Endothelial cell of umbilical vein (primary cell): ENCODE measurements around the gene CDC23. TPM values are rescaled to one million over a fixed set of nuclear protein-coding genes. Genes with fewer than 3 reads are reported as not detected.

Experiments
- BruUV-seq: library from RNA; stranded (reverse); fragments of 400-500 nt; replicated peaks from 2 replicates; lab custom pipeline; 2021; lab: Mats Ljungman, UMichigan
- CTCF ChIA-PET: fragments of 300-600, 350-600 bp; sonication (Branson Sonifier 250); formaldehyde crosslinking; loops from one replicate; lab custom pipeline; 2021; ENCODE audit warnings: antibody characterized with exemption, inconsistent platforms; lab: Charles Lee
- POLR2A ChIA-PET: fragments of 300-600, 350-600 bp; sonication (Branson Sonifier 250); formaldehyde crosslinking; loops from one replicate; lab custom pipeline; 2021; ENCODE audit warnings: antibody characterized with exemption, inconsistent platforms; lab: Charles Lee
- DNase-seq: peaks from one replicate; pipeline ENCODE4 v3.0.0-alpha.2; 2011; ENCODE audit warnings: low read depth, low spot score
- FAIRE-seq: peaks from 2 replicates; lab custom pipeline; 2011; peaks lifted over from hg19 to GRCh38; lab: Jason Lieb, UNC
- H2AFZ ChIP-seq: 2 replicates; pipeline ENCODE4 v1.6.0; 2012; ENCODE audit warnings: low read depth, low read length, control low read depth, inconsistent platforms
- H3K27ac ChIP-seq: 2 replicates; pipeline ENCODE4 v1.5.1; 2011; ENCODE audit warnings: low read depth, mild to moderate bottlenecking, control low read depth, low read length, moderate library complexity; ENCODE audit not compliant: insufficient read depth
- H3K27me3 ChIP-seq, 2 experiments: 2 replicates each; pipeline versions ENCODE4 v1.6.0 to v1.6.1; 2011; ENCODE audit warnings: low read length in 2 of 2, mixed read lengths in 1 of 2; ENCODE audit not compliant: control insufficient read depth in 2 of 2, insufficient read depth in 2 of 2
- H3K36me3 ChIP-seq, 2 experiments: 2 replicates in 1 of 2; 3 replicates in 1 of 2; pipeline ENCODE4 v1.5.1; 2011; ENCODE audit warnings: low read length in 2 of 2, mild to moderate bottlenecking in 1 of 2, moderate library complexity in 1 of 2; ENCODE audit not compliant: control insufficient read depth in 2 of 2, insufficient read depth in 2 of 2; ENCODE audit errors: extremely low read depth in 1 of 2
- H3K4me1 ChIP-seq: 3 replicates; pipeline ENCODE4 v1.5.1; 2011; ENCODE audit warnings: mild to moderate bottlenecking, low read length; ENCODE audit not compliant: control insufficient read depth, insufficient read depth; ENCODE audit errors: extremely low read depth
- H3K4me2 ChIP-seq: 2 replicates; pipeline ENCODE4 v1.6.1; 2011; ENCODE audit warnings: low read length, control low read depth, mixed read lengths; ENCODE audit not compliant: insufficient read depth
- H3K4me3 ChIP-seq, 3 experiments: fragments of 200-600 bp in 1 of 3; sonication (generic), shearing (Covaris generic) in 1 of 3; replicated peaks in 1 of 3; 2 replicates each; pipeline ENCODE4 v1.5.1; 2011 to 2016; ENCODE audit warnings: control low read depth in 3 of 3, low read length in 3 of 3, mild to moderate bottlenecking in 2 of 3, inconsistent platforms in 1 of 3, low read depth in 1 of 3, moderate library complexity in 1 of 3; ENCODE audit not compliant: insufficient read depth in 1 of 3
- H3K79me2 ChIP-seq: 2 replicates; pipeline ENCODE4 v1.6.0; 2012; ENCODE audit warnings: low read length, inconsistent platforms; ENCODE audit not compliant: control insufficient read depth, insufficient read depth
- H3K9ac ChIP-seq: replicated peaks from 2 replicates; pipeline ENCODE3; 2011; ENCODE audit warnings: low read length, control low read depth; ENCODE audit not compliant: insufficient read depth; ENCODE audit errors: extremely low read depth
- H3K9me1 ChIP-seq: replicated peaks from 3 replicates; pipeline ENCODE4 v1.6.0; 2011; ENCODE audit warnings: mild to moderate bottlenecking, low read length; ENCODE audit not compliant: control insufficient read depth, insufficient read depth; ENCODE audit errors: extremely low read depth
- H3K9me3 ChIP-seq: replicated peaks from 2 replicates; pipeline ENCODE4 v1.5.1; 2012; ENCODE audit warnings: low read length, inconsistent platforms; ENCODE audit not compliant: control insufficient read depth, insufficient read depth
- H4K20me1 ChIP-seq: replicated peaks from 2 replicates; pipeline ENCODE3; 2011; ENCODE audit warnings: mild to moderate bottlenecking, low read length; ENCODE audit not compliant: control insufficient read depth, insufficient read depth; ENCODE audit errors: extremely low read depth
- CTCF ChIP-seq, 2 donors: IDR thresholded peaks; 1 replicate in 1 of 2; 2 replicates in 1 of 2; pipeline ENCODE4 v1.5.1; 2011; ENCODE audit warnings: low read length in 2 of 2, mild to moderate bottlenecking in 2 of 2, moderate library complexity in 2 of 2, control low read depth in 1 of 2, inconsistent platforms in 1 of 2, low read depth in 1 of 2; ENCODE audit not compliant: insufficient read depth in 1 of 2; ENCODE audit errors: extremely low read depth in 1 of 2
- EZH2 ChIP-seq: IDR thresholded peaks from 2 replicates; pipeline ENCODE4 v1.6.1; 2012; ENCODE audit warnings: borderline replicate concordance, low read depth, mild to moderate bottlenecking, moderate library complexity, low read length, inconsistent platforms; ENCODE audit not compliant: severe bottlenecking
- FOS ChIP-seq: IDR thresholded peaks from 2 replicates; pipeline ENCODE4 v1.6.1; 2011; ENCODE audit warnings: mild to moderate bottlenecking, low read length, moderate library complexity, borderline replicate concordance; ENCODE audit not compliant: insufficient read depth
- GATA2 ChIP-seq: IDR thresholded peaks from 2 replicates; pipeline ENCODE4 v1.7.0; 2011; ENCODE audit warnings: low read depth, mild to moderate bottlenecking, moderate library complexity, mixed read lengths, low read length; ENCODE audit not compliant: insufficient read length, insufficient read depth
- JUN ChIP-seq: IDR thresholded peaks from 2 replicates; pipeline ENCODE4 v1.6.1; 2011; ENCODE audit warnings: borderline replicate concordance, low read depth; ENCODE audit not compliant: insufficient read length, insufficient read depth
- MYC ChIP-seq: IDR thresholded peaks from one replicate; pipeline ENCODE4 v1.6.1; 2011; ENCODE audit warnings: mild to moderate bottlenecking, low read depth, low read length
- POLR2A ChIP-seq: IDR thresholded peaks from 2 replicates; pipeline ENCODE4 v1.6.1; 2012; ENCODE audit warnings: low read depth, mild to moderate bottlenecking, control low read depth, low read length
- POLR2AphosphoS5 ChIP-seq: IDR thresholded peaks from 2 replicates; pipeline ENCODE4 v1.6.1; 2012; ENCODE audit warnings: low read depth, mild to moderate bottlenecking, control low read depth, low read length, moderate library complexity; ENCODE audit not compliant: insufficient read depth
- dilution Hi-C: fragments of 300-500 bp; cut with MboI; formaldehyde crosslinking; loops from one replicate; pipeline ENCODE4 v1.15.0; 2019; ENCODE audit warnings: low sequenced_read_pairs; ENCODE audit not compliant: extremely low pct_ligation_motif_present
- intact Hi-C: fragments of 100-400 bp; cut with micrococcal nuclease; formaldehyde crosslinking; loops from one replicate; pipeline ENCODE4 v1.10.0; 2022
- polyA plus RNA-seq, 4 experiments: library from polyadenylated mRNA; depleted of rRNA in 3 of 4; stranded (reverse) in 3 of 4; unstranded in 1 of 4; fragments of >200 nt; gene quantifications; 2 replicates each; pipeline versions ENCODE4 v1.2.1 to v1.2.3, GENCODE V29; 2011 to 2012; ENCODE audit warnings: missing spikeins in 1 of 4
- total RNA-seq: library from RNA; stranded (reverse); gene quantifications from 2 replicates; pipeline ENCODE4 v1.2.3, GENCODE V29; 2021
- TF ChIP-seq, protein P1 (sequence below): IDR thresholded peaks from 2 replicates; pipeline ENCODE4 v1.6.1; 2011; ENCODE audit not compliant: insufficient read depth, insufficient read length

The CDC23 gene
- total and polyA plus RNA-seq, 2 donors (not counting 3 experiments of a cell fraction or from before 2014, with no cell fraction given) = 28.5 to 41.2 TPM

DNA sequence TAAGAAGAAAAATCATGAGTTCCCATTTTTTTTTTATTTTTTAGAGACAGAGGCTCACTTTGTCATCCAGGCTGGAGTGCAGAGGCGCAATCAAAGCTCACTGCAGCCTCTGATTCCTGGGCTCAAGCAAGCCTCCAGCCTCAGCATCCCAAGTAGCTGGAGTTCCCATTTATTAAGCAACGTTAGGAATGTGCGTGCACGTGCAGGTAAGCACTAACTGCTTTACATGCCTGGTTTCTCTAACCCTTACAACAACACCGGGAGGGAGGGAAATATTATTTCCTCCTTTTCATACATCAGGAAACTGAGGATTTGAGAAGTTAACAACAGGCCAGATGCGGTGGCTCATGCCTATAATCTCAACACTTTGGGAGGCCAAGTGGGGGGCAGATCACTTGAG lies 16.3 kb upstream of the CDC23 start:
- dilution Hi-C loops = no loop called here
- Histone ChIP-seq H3K27ac (no peak overlapping the region), H4K20me1 (no peaks in the 10 kb centered on the region), H3K4me1 (no peaks in the 10 kb centered on the region), H3K79me2 (no peaks in the 10 kb centered on the region), H3K36me3 (no peaks in the 10 kb centered on the region), H3K9me3 (no peaks in the 10 kb centered on the region), H3K4me3 (no peak overlapping the region), H3K9me1 (no peaks in the 10 kb centered on the region), H3K4me2 (no peak overlapping the region), H2AFZ (no peak overlapping the region), H3K27me3 (peaks cover 0 to 3% of the 10 kb centered on the region in 2 experiments), H3K9ac (no peak overlapping the region)
- intact Hi-C loops = no loop called here
- DNase-seq (no peak), FAIRE-seq (no peak)
- no TSS peak for BruUV-seq
- CTCF ChIA-PET = interaction anchor here (1.0 to 1.4 kb wide), 3 partner anchors 12 to 123 kb away, joined by 3 to 4 read pairs (median 3); partner anchors contain the start of gene KDM3B
- TF ChIP-seq JUN (no peak), CTCF (IDR thresholded peaks at IDR 0.05; ENCODE audit: extremely low read depth in 1 of 2, insufficient read depth in 1 of 2, low read depth in 1 of 2, low read length in 2 of 2) (no peak), EZH2 (no peak), POLR2AphosphoS5 (no peak), GATA2 (no peak), FOS (no peak), MYC (no peak), POLR2A (no peak)
- TF ChIP-seq, protein P1, sequence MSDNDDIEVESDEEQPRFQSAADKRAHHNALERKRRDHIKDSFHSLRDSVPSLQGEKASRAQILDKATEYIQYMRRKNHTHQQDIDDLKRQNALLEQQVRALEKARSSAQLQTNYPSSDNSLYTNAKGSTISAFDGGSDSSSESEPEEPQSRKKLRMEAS = no peak
- POLR2A ChIA-PET = no interaction called here
